T follicular helper cell (primary cell): Measurements from ENCODE around the gene EXOC4.

Source experiments
- DNase-seq: peaks from one replicate; pipeline ENCODE4 v3.0.0-alpha.2; 2020; ENCODE audit warnings: low read depth

EXOC4 gene

DNA sequence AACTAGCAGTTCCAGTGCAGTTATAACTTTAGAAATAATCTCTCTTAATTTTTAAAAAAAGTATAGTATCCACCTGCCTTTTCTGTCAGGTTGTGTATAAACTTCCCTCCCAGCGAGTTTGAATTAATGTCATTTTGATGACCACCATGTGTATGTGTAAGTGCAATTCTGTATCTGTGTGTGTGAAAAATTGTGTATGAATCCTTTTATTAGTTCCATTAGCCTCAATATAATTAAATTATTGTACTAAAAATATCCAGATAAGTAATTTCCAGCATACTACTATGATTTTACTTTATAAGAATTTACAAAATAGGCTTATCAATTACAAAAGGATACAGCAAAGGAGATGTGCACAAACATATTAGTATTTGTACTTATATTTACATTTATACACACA lies 453.1 kb downstream of the EXOC4 start:
- no peak for DNase-seq

DNA sequence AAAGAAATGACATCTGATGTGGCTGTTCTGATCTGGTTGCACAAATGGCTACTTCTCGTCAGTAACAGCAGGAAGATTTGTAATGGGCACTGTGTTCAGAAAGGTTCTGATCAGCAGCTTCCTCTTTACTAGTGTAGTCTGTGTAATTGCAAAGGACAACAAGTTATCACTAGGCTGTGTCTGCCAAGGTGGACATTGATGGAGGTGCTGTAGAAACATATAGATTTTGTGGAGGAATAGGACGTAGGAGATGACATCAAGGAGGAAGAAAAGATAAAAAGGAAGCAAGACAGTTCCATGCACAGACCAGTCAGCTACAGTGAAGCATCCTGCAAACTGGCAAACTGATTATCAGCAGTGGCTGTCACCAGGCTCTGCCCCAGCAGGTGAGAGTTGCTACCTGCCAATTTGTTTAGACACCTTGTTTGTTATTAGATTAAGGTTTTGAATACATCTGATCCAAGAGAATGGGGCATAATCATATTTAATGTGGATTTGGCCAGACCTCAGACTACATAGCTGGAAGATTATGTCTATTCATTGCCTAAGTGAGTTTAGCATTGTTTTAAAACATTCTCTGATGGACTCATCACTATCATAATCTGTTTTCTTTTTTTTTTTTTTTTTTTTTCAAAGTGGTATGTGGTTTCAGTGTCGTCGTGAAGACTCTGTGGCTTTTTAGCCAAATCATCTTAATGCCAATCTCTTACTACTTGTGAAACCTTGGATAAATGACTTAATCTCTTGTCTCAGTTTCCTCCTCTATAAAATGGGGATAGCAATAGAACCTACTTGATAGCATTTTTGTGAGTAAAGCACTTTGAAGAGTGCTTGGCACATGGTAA lies 456.4 kb downstream of the EXOC4 start:
- DNase-seq: no peak

DNA sequence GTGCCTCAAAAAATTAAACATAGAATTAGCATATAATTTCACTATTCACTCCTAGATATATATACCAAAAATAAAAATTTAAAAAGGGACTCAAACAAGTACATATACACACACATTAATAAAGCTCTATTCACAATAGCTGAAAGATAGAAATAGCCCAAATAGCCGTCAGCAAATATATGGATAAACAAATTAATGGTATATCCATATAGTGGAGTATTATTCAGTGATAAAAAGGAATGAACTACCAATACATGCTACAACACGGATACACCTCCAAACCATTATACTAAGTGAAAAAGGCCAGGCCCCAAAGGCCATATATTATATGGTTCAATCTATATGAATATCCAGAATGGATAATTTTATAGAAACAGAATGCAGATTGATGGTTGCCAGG lies 459.7 kb downstream of the EXOC4 start:
- DNase-seq: no peak

DNA sequence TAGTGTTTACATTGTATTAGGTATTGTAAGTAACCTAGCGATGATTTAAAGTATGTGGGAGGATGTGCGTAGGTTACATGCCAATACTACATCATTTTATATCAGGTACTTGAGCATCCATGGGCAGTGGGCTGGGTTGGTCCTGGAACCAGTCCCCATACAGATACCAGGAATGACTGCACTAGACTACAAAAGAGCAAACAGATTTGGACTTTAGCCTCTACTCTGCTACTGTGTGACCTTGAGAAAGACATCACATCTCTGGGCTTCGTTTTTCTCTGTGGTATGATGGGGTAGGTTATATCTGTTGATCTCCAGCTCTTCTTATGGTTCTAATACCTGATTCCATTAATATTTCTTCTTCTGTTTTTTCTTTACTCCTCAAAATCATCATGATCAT lies 461.8 kb downstream of the EXOC4 start:
- DNase-seq: no peak

DNA sequence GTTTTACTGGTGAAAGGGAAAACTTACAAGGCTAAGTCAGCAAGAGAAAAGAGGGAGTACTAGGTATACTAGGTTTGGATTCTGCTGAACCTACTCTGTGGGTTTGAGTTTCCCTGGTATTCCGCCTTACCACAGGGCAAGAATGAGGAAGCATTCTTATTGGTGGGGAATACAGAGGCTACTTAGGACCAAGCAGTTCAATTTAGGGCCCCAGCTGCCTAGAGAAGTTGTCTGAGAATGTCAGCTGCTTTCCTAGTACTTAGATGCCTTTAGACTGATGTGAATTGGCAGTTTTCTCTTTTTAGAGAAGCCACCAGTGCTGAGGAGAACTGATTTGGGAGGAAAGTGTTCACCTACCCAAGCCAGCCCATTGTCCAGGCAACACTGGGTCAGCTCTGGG lies 465.3 kb downstream of the EXOC4 start:
- no peak for DNase-seq

GRCh38 chr7:133723044-133723443 lies 470.2 kb downstream of the EXOC4 start:
- no peak for DNase-seq

- no peak for DNase-seq
Measured at GRCh38 chr7:133724148-133724547, 471.3 kb downstream of the EXOC4 start.

DNA sequence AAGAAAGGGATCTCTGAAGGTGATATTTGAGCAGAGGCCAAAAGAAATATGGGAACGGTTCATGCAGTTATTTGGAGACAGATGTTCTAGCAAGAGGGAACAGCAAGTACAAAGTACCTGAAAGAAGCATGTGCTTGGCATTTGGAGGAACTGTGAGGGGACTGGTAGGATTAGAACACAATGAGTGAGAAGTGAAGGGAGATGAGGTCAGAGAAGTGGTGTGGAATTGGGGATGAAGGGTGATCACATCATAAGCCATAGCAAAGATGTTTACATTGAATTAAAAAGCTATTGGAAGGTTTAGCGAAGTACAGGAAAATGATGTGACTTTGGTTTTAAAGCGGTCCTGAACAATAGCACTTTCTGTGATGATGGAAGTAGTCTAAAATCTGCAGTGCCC lies 471.8 kb downstream of the EXOC4 start:
- DNase-seq: no peak

GRCh38 chr7:133727476-133728214 lies 474.8 kb downstream of the EXOC4 start:
- no peak for DNase-seq

- DNase-seq: no peak
Measured at GRCh38 chr7:133730360-133730759, 477.5 kb downstream of the EXOC4 start.

GRCh38 chr7:133733401-133733800 lies 480.5 kb downstream of the EXOC4 start:
- DNase-seq: no peak

DNA sequence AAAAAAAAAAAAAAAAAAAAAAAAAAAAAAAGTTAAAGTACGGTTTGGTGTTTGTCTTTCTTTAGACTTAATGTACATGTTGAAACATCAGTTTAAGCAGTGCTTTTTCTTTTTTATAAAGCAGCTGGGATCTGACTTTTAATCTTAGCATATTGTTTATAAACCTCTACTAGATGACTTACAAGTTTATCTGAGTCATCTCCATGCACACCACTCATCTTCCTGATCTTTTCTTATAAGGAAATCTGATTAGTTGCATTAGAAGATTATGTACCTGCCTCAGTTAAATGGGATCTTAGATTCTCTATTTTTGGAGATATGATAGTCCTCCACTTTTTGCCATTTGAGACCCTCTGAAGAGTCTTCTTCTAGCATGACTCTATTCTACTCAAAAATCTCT lies 482.3 kb downstream of the EXOC4 start:
- no peak for DNase-seq

- DNase-seq: no peak
Measured at GRCh38 chr7:133739817-133740216, 486.9 kb downstream of the EXOC4 start.

GRCh38 chr7:133741078-133741477 lies 488.2 kb downstream of the EXOC4 start:
- no peak for DNase-seq

GRCh38 chr7:133741703-133742102 lies 488.8 kb downstream of the EXOC4 start:
- DNase-seq: no peak

DNA sequence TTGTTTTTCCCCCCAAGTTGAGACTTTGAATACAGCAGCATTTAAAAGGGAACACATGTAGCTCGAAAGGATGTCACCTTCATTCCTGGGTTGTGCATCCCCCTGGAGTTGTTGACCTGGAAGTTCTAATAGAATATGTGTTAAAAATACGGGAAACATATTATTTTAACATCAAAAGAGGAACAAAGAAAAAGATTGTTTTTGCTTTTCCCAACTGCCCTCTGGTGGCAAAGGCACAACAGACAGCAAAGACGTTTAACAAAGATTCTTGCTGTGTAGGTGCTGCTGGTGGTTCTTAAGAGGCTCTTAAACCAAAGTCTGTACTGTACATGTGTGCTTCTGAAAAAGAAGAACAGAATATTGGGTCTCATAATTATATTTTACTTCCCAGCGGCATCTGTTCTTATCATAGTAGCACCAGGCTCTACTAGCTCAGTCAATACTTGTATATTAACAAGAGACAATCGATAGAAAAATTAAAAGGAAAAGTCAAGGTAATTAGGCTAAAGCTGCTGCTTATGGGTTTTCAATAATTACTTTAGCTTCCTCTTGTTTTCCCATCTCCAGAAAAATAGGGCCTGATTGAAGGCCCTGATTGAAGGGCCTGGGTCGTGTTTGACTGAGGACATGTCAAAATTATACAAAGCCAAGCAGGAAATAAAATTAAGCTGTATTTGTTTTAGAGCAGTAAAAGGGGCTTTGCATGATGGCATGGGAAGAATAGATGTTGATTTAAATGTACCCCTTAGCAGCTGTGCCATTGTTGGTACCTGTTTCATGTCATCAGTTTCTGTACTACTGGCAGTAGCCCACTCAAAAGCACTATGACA lies 490.0 kb downstream of the EXOC4 start:
- no peak for DNase-seq

DNA sequence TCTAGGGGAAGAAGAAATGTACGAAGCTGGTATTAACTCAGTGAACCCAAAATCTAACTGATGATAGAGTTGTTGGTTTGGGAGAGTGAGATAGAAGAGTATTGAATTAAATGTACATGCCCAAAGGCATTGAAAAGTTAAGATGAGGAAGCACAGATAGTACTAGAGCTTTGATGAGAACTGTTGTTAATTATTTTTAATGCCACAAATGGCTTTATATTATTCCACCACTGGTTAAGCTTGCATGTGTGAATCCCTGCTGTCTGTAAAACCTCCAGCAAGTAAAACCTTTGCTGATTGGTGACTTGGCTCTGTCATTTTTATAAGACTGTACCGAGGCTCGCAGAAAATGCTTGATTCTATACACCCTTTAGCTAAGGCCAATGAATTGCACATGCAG lies 491.6 kb downstream of the EXOC4 start:
- DNase-seq: no peak

GRCh38 chr7:133746305-133746704 lies 493.4 kb downstream of the EXOC4 start:
- DNase-seq: no peak

- DNase-seq: no peak
Measured at GRCh38 chr7:133746847-133747246, 494.0 kb downstream of the EXOC4 start.

DNA sequence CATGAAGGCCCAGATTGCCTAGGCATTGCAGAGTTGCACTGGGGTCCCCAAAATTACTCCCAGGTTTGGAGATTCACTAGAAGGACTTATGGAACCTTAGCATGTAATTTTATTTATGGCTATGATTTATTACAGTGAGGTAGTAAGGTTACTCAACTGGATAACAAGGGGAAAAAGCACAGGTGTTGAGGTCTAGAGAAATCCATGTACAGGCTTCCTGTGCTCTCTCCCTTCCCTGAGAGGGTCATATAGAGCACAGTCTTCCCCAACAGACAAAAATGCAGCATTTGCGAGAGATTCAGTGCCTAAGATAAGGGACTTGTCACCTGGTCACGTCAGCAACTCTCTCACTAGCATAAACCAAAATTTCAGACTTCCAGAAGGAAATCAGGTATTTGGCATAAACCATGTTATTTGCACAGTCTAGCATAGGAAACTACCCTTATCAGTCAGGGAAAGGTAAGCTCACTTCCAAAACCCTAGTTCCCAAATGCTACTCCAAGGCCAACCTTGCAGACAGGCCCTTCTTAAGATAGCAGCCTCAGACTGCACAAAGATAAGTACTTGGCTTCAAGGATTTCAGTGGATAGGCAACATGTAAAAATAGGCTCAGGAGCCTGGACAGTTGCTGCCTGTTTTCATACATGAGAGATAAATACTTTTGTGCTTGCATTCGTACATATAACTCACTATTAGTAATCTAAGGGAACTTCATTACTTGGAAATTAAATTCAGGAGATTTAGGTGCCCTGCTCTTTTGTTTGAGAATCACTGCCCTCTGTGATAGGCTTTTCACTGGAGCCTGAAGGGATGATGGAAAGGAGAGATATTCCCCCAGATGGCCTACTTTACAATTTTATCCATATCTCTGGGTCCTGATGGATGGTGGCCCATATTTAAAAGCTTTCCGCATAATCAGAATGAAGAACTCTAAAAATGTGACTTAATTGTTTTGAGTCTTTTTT lies 495.8 kb downstream of the EXOC4 start:
- DNase-seq: no peak

GRCh38 chr7:133750287-133750686 lies 497.4 kb downstream of the EXOC4 start:
- no peak for DNase-seq
